ENCODE data around the gene CDCA4. TPM values are rescaled to one million over a fixed set of nuclear protein-coding genes. Genes with fewer than 3 reads are reported as not detected.
A peak's percentile ranks its signal among the peaks of the same experiment; 100 is the strongest.

The CDCA4 gene
- total and polyA plus RNA-seq, 10 of the 15 experiments (the other 5 are each of a cell fraction or from before 2014, with no cell fraction given), result 10.4 to 64.0 (median 52.1) TPM

GRCh38 chr14:105066240-105067071, 45.6 kb upstream of the CDCA4 start (continued):
- TF ChIP-seq CBFB (IDR thresholded peaks at IDR 0.05; ENCODE audit: low read depth) (0 out of 2 replicates have a peak, but pooled peaks have one; percentile 40), CEBPZ (IDR thresholded peaks at IDR 0.05; ENCODE audit: low read depth, low read length) (no peak), EZH2 (IDR thresholded peaks at IDR 0.05; ENCODE audit: borderline replicate concordance, control insufficient read depth, low read depth, low read length) (no peak), ZBTB33 (IDR thresholded peaks at IDR 0.05) (no peak), PML (IDR thresholded peaks at IDR 0.05; ENCODE audit: low read length) (no peak), RELB (IDR thresholded peaks at IDR 0.05; ENCODE audit: low read depth) (no peak), POLR2AphosphoS2 (IDR thresholded peaks at IDR 0.05; ENCODE audit: low read depth, low read length) (no peak; the same call in 1 of the 2 replicates), ZNF384 (IDR thresholded peaks at IDR 0.05; ENCODE audit: borderline replicate concordance, low read depth, low read length) (no peak), E2F4 (IDR thresholded peaks at IDR 0.05; ENCODE audit: low read depth, low read length) (no peak), ZBTB40 (IDR thresholded peaks at IDR 0.05; ENCODE audit: borderline replicate concordance) (no peak), ZBTB4 (CRISPR knock-in tag; IDR thresholded peaks at IDR 0.05) (no peak)

All from GM12878 (cell line).